ENCODE data around the gene SLC39A11.

The SLC39A11 gene

GRCh38 chr17:72927760-72928159 is 164.7 kb downstream of the SLC39A11 start:
- DNase-seq (ENCODE audit: extremely low spot score), result no peak
- no peak for TF ChIP-seq CTCF (IDR thresholded peaks at IDR 0.05; ENCODE audit: control extremely low read depth, extremely low read depth, low read depth, missing control alignments)
- POLR2A ChIA-PET, result no interaction called here
- CTCF ChIA-PET, result no interaction called here

GRCh38 chr17:72927146-72927545 is 165.3 kb downstream of the SLC39A11 start:
- no peak for TF ChIP-seq CTCF (IDR thresholded peaks at IDR 0.05; ENCODE audit: control extremely low read depth, extremely low read depth, low read depth, missing control alignments)
- POLR2A ChIA-PET, result no interaction called here
- DNase-seq (ENCODE audit: extremely low spot score), result no peak
- CTCF ChIA-PET, result no interaction called here

- DNase-seq (ENCODE audit: extremely low spot score), result no peak
- ChIA-PET POLR2A (no interaction called here), CTCF (no interaction called here)
- no peak for TF ChIP-seq CTCF (IDR thresholded peaks at IDR 0.05; ENCODE audit: control extremely low read depth, extremely low read depth, low read depth, missing control alignments)
These were observed 166.3 kb downstream of the SLC39A11 start for GRCh38 chr17:72926171-72926570.

- no peak for TF ChIP-seq CTCF (IDR thresholded peaks at IDR 0.05; ENCODE audit: control extremely low read depth, extremely low read depth, low read depth, missing control alignments)
- CTCF ChIA-PET, result no interaction called here
- POLR2A ChIA-PET, result no interaction called here
- no peak for DNase-seq (ENCODE audit: extremely low spot score)
These were observed 168.3 kb downstream of the SLC39A11 start for GRCh38 chr17:72924196-72924595.

- TF ChIP-seq CTCF (IDR thresholded peaks at IDR 0.05; ENCODE audit: control extremely low read depth, extremely low read depth, low read depth, missing control alignments), result no peak
- no peak for DNase-seq (ENCODE audit: extremely low spot score)
- CTCF ChIA-PET, result interaction anchor here (0.6 to 1.4 kb wide), 3 partner anchors 13 to 241 kb away, joined by 3 read pairs; no protein-coding TSS in a partner anchor
- POLR2A ChIA-PET, result interaction anchor here (0.5 kb wide), 1 partner anchor 63 kb away, joined by 6 read pairs; no protein-coding TSS in a partner anchor
These were observed 170.3 kb downstream of the SLC39A11 start for GRCh38 chr17:72922219-72922618.

- no peak for TF ChIP-seq CTCF (IDR thresholded peaks at IDR 0.05; ENCODE audit: control extremely low read depth, extremely low read depth, low read depth, missing control alignments)
- ChIA-PET CTCF (interaction anchor here (1.1 to 1.4 kb wide), 2 partner anchors 14 to 16 kb away, joined by 3 read pairs; no protein-coding TSS in a partner anchor), POLR2A (no interaction called here)
- no peak for DNase-seq (ENCODE audit: extremely low spot score)
These were observed 171.0 kb downstream of the SLC39A11 start for GRCh38 chr17:72921347-72922054.

Measured in GM10248 (cell line).